Kasumi-1 (cell line): ENCODE results near the gene AMBRA1.

Source experiments
- DNase-seq, 2 experiments: peaks; one replicate each; lab custom pipeline; 2025; lab: John Stamatoyannopoulos, UW

The AMBRA1 gene

DNA sequence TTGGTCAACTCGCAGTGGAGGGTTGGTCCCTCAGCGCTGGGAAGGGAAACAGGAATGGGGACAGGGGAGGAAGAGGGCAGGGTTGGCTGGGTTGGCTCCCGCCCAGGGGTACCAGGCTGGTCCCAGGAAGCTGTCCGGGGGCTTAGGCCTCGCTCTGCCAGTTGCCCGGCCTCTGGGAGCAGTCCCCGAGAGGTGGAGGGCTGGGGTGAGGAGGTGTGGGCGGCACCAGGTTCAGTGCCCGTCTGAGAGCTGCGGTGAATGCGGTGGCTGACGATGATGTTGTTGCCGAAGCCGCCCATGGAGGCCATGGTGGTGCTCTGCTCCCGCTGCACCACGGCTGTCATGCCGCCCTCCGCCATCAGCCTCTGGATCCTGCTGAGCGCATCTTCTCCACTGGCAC, 196.3 kb downstream of the AMBRA1 start:
- DNase-seq: no peak

DNA sequence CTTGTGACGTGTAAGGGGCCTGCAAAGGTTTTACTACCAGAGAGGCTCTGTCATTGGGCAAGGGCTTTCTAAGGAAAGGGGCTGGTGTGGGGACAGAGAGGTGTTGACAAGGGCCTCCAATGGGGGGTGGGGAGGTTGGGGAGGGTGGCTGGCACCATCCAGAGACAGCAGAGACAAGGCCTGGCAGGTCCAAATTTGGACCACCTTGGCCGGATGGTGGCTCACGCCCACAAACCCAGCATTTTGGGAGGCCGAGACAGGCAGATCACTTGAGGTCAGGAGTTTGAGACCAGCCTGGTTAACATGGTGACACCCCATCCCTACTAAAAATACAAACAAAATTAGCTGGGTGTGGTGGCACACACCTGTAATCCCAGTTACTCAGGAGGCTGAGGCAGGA, 200.1 kb downstream of the AMBRA1 start:
- no peak for DNase-seq

DNA sequence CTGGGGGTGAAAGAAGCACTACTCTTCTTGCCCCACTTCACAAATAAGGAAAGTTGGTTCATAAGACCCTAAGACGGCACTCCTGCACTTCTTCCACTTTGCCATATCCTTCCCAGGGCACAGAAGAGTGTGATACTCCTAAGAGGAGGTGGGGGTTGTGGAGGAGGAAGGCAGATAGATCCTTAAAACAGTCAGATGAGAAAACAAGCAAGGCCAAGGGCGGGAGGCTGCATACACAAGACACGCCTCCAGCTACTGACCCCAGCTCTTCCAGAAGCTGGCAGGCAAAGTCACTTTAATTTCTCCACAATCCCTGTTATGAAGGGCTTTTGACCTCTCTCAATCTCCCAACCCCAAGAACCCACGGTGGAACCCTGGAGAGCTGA, 200.6 kb downstream of the AMBRA1 start:
- DNase-seq: no peak

DNA sequence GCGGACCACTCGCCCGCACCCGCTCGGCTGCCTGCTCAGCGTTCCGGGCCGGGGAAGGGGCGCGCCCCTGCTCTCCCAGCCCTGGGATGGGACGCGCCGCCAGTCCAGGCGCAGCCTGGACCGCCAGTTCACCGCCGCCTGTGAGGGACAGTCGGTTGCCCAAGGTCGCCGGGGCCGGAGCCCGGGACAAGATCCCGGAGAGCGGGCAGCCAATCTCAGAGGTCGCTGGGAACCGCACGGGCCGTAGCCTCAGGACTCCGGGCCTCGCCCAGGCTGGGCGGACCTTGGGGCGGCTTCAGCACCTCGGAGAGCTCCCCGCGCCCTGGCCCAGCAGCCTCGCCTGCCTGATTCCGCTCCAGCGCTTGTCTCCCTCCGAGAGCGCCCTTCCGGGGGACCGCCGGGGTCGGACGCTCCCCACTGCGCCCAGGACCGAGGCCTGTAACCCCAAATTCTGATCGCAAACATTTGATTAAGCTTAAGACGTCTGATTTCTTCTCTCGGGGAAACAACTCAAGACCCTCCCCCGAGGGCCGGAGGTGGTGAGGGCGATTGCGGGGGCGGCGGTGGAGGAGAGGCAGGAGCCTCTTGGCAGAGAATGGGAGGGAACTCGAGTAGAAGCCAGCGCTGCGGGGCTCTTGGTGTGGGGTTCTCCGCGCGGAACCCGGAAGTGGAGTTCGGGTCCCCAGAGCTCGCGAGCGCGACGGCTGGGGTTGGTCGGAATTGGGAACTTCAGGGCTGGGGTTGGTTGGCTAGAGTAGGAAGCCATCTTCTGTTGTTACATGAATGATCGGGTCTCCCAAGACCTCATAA, 201.2 kb downstream of the AMBRA1 start:
- peak; percentile 63 to 75 for DNase-seq

DNA sequence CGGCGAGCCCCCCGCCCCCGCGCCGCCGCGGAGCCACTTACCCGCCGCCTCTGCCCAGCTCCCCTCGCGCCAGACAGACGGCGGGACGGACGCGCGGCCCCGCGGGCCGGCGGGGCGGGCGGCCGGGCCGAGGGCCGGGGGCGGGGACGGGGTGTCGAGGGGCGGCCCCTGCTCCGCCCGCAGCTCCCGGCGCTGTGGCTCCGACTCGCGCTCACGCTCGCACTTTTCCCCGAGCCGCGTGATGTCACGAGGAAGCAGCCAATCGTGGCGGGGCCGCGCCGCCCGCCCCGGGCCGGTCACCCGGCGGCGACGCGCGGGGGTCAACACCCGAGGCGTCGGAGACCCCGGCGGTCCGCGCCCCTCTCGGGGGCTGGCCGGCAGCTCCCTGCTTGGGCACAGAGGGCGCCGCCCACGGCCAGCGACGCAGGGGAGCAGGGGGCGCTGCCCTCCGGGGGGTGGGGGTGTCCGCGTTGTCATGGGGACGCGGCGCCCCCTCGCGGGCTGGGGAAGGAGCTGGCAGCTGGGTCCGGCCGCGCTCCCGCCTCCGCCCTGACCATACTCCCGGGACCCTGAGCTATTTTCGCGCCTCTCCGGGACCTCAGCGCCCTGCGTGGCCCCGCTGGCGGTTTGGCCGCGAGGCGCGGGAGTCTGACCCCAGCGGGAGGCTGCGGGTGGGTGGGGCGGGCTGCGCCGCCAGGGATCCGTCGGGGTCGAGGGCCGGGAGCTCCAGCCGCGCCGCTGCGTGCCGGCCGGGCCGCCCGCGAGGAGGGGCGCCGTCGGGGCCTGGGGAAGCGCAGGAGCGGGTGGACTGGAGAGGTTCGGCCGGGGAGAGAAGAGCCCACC, 202.0 kb downstream of the AMBRA1 start, which contains the start of gene CHRM4:
CHRM4 (minus strand) TSS at position 199 of the 843 bp plus-strand sequence. CDS start 5,219 bp downstream, outside the sequence.
- DNase-seq: no peak

DNA sequence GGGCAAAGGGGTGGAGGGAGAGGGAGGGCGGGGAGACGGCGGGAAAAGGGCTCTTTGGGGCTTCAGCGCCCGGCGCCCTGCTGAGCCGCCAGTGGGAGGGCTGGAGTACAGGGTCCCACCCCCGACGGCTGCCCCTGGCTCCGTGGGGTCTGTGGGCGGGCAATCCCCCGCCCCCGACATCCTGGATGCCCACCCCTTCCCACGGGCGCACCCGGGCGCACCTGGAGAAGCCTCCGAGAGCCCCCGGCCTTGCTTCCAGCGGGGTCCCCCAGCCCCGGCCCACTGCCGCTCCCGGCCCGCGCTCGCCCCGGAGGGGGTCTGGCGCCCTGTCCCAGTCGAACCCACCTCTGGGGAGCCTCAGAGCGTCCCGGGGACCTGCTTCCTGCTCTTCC, 202.6 kb downstream of the AMBRA1 start:
- no peak for DNase-seq

DNA sequence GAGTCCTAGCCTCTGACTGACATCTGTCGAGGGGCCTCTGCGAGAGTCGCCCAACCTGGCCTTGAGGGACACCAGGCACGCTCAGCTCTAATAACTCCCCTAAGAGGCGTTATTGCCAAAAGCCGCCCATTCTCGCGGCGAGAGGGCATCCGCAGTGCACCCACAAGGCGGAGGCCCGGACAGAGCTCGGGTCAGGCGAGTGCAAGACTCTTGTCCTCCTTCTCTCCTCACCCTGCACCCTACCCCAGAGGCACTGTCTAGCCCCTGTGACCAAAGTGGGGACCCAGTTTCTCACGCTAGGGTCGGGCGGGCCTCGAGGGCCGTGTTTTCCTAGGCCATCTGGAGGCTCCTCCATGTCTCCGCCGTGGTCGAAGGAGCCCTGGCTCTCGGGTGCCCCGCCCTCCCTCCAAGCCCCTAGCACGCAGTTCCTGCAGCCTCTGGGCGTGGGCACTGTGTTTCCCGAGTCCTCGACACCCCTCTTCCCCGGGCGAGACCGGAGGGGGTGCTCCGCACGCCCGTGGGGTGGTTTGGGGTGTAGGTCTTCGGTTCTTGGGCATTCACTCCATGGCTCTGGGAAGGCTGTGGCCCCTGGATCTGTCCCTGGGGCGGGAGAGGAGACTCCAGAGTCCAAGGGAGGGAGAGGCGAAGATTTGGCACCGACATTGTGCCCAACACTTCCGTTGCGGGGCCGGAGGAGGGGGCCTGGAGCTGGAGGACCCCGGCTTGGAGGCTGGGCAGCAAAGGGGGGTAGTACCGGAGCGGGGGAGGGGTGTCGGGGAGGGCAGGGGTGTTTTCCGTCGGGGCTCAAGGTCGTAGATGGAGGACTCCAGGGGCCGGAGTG, 203.3 kb downstream of the AMBRA1 start:
- no peak for DNase-seq

DNA sequence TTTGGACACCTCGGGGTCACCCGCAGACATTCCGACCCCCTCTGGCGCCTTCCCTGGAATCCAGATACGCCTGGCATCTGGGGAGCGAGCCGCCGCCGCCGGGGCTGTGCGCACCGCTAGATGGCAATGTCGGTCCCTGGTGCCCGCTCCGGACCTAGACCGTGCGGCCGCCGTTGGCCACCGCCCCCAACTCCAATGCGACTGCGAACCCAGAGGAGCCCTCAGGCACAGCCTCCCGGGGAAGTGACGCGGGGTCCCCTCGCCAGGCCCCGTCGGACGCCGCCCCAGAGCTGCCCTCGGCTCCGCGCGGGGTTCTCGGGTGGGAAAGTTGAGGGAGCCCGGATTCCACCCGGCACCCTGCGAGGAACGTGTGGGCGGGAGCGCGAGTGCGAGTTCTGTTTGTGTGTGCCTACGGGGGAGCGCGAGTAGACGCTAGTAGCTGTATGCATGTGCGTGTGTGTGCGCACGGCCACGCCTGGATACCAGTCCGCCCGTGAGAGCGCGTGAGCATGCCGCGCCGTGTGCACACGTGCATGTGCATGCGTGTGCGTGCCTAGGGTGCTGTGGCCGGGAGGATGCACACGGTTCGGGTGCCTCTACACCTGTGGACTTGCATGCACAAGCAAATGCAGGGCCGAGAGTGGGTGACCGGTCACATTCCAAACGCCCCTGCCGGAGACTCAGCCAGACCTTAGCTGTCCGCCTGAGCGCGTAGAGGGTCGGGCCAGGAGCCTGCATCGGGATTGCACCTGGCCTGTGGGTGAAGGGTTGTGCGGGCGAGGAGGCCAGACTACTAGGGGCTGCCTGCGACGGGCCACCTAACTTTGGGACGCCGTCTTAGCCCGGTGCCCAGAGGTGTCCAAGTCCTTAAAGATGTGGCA, 204.1 kb downstream of the AMBRA1 start:
- peak; percentile 69 to 76 for DNase-seq

DNA sequence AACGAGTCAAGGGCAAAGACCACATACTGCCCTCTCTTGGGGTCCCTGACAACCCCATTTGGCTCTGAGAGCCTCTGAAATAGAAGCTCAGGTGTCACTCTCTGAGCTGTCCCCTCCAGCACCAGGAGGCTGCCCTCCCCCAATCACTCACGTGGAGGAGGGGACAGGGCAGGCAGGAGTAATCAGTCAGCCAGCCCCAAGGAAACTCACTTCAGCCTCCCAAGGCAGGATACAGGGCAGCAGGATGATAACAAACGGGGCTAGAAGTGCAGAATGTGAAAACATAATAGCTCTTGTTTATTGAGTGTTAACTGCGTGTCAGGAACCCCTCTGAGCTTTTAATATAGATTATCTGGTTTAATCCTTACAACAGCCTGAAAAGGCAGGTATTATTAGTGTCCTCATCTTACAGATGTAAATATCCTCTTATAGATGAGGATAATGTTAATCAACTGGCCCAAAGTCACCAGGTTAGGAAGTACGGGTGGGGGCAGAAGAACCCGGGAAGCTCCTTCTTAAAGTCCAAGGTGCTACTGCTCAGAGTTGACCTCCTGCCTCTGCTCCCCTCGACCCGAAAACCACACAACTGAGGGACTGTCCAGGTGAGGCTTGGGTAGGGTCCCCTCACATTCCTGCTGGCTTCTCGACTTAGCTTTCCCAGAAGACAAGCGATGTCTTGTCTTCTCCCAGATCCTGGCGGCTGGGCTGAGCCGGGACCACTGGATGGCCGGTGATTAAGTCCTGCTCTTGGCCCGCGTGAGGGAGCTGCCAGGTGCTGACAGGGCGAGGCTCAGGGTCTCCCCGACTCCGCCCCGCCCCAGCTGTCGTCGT, 205.0 kb downstream of the AMBRA1 start:
- DNase-seq: peak in 1 of 2 experiments; percentile 17

DNA sequence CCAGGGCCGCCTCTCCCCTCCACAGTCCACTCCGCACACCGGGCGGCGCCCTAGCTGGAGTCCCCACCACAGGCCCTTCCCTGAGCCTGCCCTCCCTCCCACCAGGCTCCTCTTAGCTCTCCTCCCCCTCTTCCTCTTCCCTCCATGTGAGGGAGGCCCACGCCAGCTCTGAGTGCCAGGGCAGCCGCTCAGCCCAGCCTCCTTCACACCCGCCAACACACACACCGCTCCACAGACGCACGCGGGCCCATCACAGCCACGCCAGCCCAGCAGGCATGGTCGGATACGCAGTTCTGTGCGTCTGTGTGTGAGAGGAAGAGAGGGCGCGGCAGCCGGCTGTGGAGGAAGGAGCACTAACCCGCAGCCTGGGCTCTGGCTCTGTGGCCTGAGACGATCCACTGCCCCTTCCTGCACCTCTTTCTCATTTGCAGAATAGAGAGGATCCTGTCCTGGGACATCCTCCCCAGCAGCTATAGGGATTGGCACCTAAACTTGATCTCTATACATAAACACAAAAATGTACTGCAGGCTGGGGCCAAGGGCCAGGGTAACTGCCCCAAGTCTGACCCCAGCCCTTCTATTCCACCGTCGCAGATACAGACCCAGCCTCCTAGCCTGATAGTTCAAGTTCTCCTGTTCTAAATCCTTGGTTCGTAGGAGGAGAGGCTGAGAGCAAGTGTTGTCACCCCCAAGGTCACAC, 205.8 kb downstream of the AMBRA1 start:
- DNase-seq: peak; percentile 59 to 73

DNA sequence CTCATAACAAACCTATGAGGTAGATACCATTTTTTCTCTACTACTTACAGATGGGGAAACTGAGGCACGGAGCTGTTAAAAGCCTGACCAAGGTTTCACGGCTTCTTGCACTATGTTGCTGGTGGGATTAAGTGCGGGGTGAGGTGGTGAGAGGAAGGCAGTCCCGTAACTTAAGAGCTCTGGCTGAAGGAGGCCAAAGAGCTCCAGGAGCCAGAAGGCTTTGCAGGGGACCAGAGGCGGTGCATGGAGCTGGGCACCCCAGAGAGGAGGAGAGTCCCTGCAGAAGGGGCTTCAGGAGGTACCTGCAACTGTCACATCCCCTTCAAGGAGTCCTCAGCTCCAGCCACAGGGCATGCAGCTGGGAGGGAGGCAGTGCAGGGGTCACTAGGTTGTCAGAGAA, 206.4 kb downstream of the AMBRA1 start:
- DNase-seq: no peak

DNA sequence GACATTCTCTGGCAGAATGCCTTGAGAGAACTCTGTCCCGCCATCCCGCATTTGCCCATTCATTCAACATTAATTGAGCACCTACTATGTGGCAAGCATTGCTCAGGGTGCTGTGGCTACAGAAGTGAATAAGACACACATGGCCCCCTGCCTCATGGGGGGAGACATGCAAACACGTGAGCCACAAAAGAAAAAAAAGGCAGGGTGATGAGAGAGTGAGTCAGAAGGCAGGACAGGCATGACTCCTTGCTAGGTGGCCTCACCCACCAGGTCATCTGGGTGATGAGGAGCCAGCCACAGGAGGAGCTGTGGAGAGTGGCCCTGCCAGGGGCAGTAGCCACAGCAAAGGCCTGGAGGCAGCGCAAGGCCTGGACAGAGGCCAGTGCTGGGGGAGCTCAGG, 207.1 kb downstream of the AMBRA1 start:
- DNase-seq: no peak

DNA sequence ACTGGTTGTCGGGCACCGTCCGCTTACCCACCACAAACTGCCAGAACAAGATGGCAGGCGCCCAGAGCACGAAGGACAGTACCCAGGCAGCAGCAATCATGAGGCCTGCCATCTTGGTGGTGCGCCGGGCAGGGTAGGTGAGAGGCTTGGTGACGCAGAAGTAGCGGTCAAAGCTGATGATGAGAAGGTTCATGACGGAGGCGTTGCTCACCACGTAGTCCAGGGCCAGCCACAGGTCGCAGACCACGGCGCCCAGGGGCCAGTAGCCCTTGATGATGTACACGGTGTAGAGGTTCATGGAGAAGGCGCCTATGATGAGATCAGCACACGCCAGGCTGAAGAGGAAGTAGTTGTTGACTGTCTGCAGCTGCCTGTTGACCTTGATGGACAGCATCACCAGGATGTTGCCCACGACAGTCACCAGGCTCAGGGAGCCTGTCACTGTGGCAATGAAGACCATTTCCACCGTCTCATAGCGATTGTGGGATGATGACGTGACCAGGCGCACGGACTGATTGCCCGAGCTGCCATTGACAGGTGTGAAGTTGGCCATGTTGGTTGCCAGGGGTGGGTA, 207.7 kb downstream of the AMBRA1 start:
- DNase-seq: no peak

DNA sequence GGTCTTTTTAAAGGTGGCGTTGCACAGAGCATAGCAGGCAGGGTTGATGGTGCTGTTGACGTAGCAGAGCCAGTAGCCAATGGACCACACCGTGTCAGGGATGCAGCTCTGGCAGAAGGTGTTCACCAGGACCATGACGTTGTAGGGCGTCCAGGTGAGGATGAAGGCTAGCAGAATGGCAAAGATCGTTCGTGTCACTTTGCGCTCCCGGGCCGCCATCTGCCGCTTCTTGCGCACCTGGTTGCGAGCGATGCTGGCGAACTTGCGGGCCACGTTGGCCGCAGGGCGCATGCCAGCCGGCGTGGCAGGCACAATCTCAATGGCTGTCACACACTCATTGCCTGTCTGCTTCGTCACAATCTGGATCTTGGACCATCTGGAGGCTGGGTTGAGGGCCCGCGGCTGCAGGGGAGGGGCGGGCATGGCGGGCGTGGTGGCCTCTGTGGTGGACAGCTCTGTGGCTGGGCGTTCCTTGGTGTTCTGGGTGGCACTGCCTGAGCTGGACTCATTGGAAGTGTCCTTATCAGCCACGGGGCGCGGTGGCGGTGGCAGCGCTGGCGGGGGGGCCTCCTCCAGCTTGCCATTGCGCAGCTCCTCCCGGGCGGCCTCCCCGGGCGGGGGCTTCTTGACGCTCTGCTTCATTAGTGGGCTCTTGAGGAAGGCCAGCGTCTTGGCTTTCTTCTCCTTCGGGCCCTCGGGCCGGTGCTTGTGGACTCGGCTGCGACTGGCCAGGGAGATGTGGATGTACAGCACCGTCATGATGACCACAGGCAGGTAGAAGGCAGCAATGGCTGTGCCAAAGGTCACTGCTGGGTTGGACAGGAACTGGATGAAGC, 208.4 kb downstream of the AMBRA1 start:
- no peak for DNase-seq

DNA sequence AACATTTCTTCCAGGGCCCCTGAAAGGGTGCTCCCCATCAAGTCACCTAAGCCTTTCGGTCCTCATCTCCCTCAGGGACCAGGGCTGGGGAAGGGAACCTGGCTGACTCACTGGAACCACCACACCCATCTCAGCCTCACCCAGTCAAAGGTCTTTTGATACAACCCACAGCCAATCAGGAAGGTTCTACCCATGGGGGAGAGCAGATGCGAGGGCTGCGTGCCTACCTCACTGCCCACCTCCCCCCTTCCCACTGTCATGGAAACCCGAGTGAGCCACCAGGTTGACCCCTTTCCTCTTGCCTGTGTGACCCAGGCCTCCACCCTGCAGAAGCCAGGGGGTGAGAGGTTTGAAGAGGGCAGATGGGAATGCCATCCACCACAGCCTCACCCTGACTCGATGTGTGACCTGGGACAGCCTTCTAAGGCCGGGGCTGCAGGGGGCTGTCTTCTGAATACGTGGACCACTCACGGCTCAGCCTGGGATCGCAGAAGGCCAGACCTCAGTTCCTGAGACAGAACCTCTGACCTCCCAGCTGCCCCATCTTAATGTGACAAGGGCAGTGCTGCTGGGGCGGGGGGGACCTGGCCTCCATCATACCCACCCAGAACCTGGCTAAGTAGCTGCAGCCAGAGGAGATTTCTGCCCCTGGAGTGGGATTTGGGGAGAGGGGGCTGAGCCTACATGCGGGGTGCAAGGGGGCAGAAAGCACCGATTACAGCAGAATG, 209.7 kb downstream of the AMBRA1 start:
- DNase-seq: no peak

DNA sequence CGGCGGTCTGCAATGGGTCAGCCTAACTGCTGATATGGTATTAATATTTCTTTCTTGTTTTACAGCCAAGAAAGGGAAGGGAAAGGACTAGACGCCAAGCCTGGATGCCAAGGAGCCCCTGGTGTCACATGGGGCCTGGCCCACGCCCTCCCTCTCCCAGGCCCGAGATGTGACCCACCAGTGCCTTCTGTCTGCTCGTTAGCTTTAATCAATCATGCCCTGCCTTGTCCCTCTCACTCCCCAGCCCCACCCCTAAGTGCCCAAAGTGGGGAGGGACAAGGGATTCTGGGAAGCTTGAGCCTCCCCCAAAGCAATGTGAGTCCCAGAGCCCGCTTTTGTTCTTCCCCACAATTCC, 210.4 kb downstream of the AMBRA1 start:
- no peak for DNase-seq

DNA sequence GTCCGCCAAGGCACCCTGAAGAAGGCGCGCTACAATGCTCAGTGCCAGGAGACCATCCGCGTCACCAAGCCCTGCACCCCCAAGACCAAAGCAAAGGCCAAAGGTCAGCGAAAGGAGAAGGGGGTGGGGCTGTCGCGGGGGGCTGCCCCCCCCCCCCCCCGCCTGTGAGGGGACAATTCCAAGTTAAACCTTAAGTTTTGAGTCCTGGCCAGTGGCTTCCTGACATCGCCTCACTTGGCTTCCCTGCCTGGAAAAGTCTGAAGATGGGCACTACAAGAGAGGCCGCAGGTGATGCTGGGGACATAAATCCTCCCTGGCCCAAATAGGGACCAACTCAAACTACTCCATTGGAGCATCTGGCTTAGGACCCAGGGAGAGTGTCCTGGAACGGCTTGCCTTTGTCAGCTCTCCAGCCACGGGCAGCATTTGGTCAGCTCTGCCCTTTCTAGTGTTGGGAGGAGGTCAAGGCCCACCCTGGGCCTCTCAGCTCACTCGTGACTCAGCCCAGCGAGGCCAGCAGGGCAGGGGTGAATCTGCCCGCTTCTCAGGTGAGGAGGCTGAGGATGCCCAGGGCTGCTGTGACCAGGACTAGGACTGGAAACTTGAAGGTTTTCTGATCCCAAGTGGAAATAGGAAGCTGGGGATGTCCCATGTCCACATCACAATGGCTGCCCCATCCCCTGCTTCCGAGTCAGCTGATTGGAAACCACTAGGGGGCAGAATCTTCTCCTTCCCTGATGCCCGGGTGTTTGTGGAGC, 211.0 kb downstream of the AMBRA1 start:
- no peak for DNase-seq
